Stimulated activated CD4-positive, alpha-beta T cell treated with anti-CD3 and anti-CD28 coated beads, Interleukin-12 subunit alpha, Interleukin-12 subunit beta, amount 100 ng/mL, for 24 hours (primary cell): ENCODE results near the gene CRY2.

ENCODE experiments used
- DNase-seq, 2 experiments: peaks; one replicate each; pipeline ENCODE4 v3.0.0-alpha.2; 2020; ENCODE audit warnings: low read depth in 2 of 2

The CRY2 gene

GRCh38 chr11:45918331-45918941 is 71.2 kb downstream of the CRY2 start:
- DNase-seq, result peak in 1 of 2 experiments; percentile 69

GRCh38 chr11:45918962-45919675 is 71.8 kb downstream of the CRY2 start:
- DNase-seq, result no peak

DNA sequence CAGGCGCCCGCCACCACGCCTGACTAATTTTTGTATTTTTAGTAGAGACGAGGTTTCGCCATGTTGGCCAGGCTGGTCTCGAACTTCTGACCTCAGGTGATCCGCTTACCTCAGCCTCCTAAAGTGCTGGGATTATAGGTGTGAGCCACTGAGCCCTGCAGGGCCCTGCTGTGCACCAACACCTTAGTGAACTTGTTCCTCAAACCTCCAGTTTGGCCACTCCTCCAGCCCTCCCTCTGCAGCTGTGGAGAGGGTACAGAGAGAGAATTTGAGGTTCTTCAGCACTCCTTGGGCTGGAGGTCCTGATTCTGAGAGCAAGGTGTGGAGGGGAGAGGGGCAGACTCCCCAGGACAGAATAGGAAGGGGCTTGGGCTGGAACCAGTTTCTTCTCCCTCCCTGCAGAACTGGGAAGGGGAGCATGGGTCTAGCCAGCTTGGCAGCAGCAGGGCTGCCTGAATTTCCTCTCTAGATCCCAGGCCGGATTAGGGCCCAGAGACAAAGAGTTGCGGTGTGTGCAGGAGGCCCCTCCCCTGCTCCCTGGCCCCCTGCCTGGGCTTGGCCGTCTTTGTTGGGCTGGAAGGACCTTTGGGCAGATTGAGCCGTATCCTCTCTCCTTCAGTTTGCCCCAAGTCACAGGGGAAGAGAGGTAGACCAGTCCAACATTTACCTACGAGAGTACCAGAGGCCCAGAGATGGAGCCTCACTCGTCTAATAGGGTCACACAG is 72.7 kb downstream of the CRY2 start:
- DNase-seq, result no peak

DNA sequence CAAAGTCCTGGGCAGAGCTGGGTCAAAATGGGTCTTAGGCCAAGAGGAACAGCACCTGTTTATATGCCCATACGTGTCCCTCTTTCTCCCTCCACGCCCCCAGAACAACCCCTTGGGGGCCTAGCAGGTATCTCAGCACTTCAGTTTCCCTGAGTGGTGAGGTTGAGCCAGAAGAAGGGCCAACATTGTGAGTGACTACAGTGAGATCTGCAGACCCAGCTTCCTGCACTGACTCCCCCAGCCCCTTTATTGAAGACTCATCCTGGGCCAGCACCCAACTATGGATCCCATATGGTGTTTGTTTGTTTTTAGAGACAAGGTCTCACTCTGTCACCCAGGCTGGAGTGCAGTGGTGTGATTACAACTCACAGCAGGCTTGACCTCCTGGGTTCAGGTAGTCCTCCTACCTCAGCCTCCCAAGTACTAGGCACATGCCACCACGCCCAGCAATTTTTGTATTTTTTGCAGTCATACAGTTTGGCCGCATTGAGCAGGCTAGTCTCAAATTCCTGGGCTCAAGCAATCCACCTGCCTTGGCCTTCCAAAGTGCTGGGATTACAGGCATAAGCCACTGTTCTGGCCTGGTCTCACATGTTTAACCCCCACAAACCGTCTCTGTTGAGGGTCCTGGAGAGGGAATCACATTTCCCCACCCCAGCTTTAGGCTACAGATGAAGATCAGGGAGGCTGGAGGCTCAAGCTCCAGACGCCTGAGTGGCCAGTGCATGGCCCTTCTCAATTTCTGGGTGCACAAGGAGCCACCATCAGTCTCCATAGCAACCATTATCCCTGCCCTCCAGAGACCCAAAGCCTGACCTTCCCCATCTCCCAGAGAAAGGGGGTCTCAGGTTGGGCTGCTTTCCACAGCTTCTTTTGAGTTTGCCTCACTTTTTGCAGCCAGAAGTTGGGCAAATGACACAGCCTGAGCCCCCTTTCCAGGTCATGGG is 73.5 kb downstream of the CRY2 start:
- no peak for DNase-seq

DNA sequence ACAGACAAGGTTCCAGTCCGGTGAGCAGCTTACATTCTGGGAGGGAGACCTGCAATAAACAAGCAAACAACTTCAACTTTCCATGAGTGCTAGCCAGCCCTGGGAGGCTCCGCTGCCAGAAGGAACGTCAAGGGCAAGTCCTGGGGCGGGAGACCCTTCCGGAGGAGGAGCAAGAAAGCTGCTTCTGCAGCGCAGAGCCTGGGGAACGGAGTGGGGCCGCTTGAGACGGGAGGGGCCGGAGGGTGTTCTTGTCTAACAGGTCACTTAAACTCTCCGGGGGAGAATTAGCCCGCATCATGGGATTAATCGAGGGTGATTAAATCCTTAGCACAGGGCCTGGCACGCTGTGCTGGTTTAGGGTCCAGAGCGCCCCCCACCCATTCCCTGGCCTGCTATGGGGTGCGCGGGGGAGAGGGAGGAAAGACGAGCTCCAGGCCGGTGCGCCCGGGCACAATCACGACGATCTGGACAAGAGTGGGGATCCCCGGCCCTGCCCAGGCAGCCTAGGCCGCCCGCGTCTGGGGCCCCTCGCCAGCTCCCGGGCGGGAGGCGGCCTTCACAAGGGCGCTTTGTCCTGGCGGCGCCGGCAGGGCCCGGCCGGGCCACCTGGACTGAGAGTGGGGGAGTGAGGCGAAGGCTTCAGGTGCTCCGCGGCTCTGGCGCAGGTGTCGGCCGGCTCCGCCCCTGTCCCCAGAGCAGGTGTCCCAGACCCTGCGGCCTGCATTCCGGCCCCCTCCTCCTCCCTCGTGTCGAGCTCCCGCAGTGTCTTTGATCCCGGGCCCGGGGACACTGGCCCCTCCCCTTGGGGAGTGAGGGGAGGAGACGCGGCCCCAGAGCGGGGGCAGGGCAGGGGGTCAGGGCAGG is 74.5 kb downstream of the CRY2 start:
- no peak for DNase-seq

- no peak for DNase-seq
Measured at GRCh38 chr11:45922425-45923082, 75.3 kb downstream of the CRY2 start, which contains the start of gene LARGE2. LARGE2 (plus strand) TSS chr11:45922656; CDS start chr11:45922883, 227 bp downstream.

GRCh38 chr11:45924036-45924915 is 77.0 kb downstream of the CRY2 start:
- no peak for DNase-seq

- DNase-seq, result no peak
Measured at GRCh38 chr11:45924927-45925326, 77.7 kb downstream of the CRY2 start.

- no peak for DNase-seq
Measured at GRCh38 chr11:45925550-45925949, 78.3 kb downstream of the CRY2 start.

- DNase-seq, result no peak
Measured at GRCh38 chr11:45926001-45926401, 78.7 kb downstream of the CRY2 start.

DNA sequence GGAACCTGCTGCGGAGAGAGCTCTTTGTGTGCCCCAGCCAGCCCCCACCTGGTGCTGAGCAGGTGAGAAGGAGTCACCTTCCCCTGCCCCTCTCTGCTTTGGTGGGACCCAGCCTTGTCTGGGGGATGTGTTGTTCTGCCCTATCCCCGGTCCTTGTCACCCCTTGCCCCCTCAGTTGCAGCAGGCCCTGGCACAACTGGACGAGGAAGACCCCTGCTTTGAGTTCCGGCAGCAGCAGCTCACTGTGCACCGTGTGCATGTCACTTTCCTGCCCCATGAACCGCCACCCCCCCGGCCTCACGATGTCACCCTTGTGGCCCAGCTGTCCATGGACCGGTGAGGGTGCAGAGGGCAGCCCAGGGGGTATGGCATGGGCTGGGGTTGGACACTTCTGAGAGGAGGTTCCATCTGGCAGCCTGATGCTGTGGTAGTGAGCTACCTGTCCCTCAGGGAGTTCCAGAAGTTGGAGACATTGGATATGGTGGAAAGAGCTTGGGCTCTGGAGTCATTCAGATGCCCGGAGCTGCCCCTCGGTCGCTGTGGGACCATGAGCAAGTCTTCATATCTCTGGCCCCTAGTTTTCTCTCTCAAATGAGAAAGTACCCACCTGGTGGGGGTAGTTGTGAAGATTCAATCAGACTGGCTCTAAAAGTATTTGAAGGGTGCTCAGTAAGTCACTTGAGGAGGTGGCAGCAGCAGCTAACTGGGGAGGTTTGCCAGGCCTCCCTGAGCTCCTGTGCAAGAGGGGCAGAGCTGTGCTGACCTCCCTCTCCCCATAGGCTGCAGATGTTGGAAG is 79.5 kb downstream of the CRY2 start:
- no peak for DNase-seq

- DNase-seq, result no peak
Measured at GRCh38 chr11:45927332-45927683, 80.0 kb downstream of the CRY2 start.

DNA sequence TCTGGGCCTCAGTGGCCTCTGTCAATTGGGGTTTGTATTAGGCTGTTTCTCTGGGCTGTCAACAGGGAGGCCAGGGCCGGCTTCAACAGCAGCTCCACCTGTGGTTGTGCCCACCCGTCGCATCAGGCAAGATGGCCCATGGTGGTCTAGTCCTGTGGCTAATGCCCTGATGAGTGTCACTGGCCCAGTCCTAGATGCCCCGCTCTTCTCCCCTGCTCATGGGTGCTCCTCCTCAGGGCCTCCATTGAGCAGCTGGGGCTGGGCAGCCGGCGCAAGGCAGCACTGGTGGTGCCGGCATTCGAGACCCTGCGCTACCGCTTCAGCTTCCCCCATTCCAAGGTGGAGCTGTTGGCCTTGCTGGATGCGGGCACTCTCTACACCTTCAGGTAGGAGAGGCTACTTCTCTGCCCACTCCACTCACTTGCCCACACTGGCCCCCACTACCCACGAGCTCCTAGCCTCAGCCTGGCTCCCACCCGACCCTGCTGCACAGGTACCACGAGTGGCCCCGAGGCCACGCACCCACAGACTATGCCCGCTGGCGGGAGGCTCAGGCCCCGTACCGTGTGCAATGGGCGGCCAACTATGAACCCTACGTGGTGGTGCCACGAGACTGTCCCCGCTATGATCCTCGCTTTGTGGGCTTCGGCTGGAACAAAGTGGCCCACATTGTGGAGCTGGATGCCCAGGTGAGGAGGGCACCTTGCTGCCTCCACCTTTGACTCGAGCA is 80.6 kb downstream of the CRY2 start:
- DNase-seq, result no peak

DNA sequence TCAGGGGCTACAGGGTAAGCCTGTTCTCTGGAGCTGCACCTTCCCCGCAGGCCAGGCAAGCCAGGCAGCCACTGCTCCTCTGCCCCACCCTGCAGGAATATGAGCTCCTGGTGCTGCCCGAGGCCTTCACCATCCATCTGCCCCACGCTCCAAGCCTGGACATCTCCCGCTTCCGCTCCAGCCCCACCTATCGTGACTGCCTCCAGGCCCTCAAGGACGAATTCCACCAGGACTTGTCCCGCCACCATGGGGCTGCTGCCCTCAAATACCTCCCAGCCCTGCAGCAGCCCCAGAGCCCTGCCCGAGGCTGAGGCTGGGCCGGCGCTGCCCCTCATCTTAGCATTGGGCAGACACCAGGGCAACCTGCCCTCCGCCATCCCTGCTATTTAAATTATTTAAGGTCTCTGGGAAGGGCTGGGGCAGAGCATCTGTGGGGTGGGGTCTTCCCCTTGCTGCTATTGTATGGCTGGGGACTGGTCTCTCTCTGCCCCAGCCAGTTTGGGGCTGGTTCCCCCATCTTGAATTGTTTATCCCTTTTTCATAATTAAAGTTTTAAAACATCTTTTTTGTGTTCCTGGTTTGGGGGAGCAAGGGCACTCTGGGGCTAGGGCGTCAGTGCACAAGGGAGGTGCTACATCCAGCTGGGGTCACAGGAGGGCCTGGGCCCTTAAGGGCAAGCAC is 81.4 kb downstream of the CRY2 start:
- no peak for DNase-seq

- DNase-seq, result no peak
Measured at GRCh38 chr11:45929486-45930030, 82.3 kb downstream of the CRY2 start.

- no peak for DNase-seq
Measured at GRCh38 chr11:45930031-45930794, 82.9 kb downstream of the CRY2 start.
